HS-27A (cell line): ENCODE data around the gene B3GNT8.
"Not testable (repeated sequence)": the region's sequence is repeated elsewhere in the genome, so short reads cannot be mapped to it uniquely, and the experiment has no call there.

Experiments used
- DNase-seq: peaks from one replicate; pipeline ENCODE4 v3.0.0-alpha.2; 2012; ENCODE audit warnings: low read depth, missing footprints

Gene B3GNT8

GRCh38 chr19:41435936-41436673 lies 8.9 kb upstream of the B3GNT8 start:
- DNase-seq: no peak

- not testable (repeated sequence) for DNase-seq
Observed at GRCh38 chr19:41435376-41435775, 8.2 kb upstream of the B3GNT8 start.

- no peak for DNase-seq
Observed at GRCh38 chr19:41434450-41434849, 7.3 kb upstream of the B3GNT8 start.

GRCh38 chr19:41433171-41433570 lies 6.0 kb upstream of the B3GNT8 start:
- no peak for DNase-seq

GRCh38 chr19:41431426-41432386 lies 4.5 kb upstream of the B3GNT8 start:
- no peak for DNase-seq

- DNase-seq: no peak
Observed at GRCh38 chr19:41430922-41431321, 3.7 kb upstream of the B3GNT8 start.

- no peak for DNase-seq
Observed at GRCh38 chr19:41428481-41428859, 1.3 kb upstream of the B3GNT8 start.

- no peak for DNase-seq
Observed at GRCh38 chr19:41427647-41428480, 690 bp upstream of the B3GNT8 start.

- DNase-seq: no peak
Observed at GRCh38 chr19:41426116-41426841, 895 bp downstream of the B3GNT8 start.

GRCh38 chr19:41425174-41426115 lies 1.7 kb downstream of the B3GNT8 start:
- DNase-seq: no peak

GRCh38 chr19:41424335-41425173 lies 2.6 kb downstream of the B3GNT8 start:
- DNase-seq: no peak

- DNase-seq: no peak
Observed at GRCh38 chr19:41422955-41423354, 4.2 kb downstream of the B3GNT8 start.

GRCh38 chr19:41422456-41422855 lies 4.7 kb downstream of the B3GNT8 start:
- DNase-seq: no peak

- DNase-seq: no peak
Observed at GRCh38 chr19:41421973-41422372, 5.2 kb downstream of the B3GNT8 start.

GRCh38 chr19:41421314-41421713 lies 5.9 kb downstream of the B3GNT8 start:
- DNase-seq: no peak

- no peak for DNase-seq
Observed at GRCh38 chr19:41420101-41420880, 6.9 kb downstream of the B3GNT8 start.

GRCh38 chr19:41416194-41416674 lies 10.9 kb downstream of the B3GNT8 start:
- DNase-seq: no peak

- DNase-seq: no peak
Observed at GRCh38 chr19:41415154-41415571, 12.0 kb downstream of the B3GNT8 start.
